Stomach smooth muscle (tissue), 2 donors: Measurements from ENCODE around the gene ODR4.
"Not testable (repeated sequence)": the region's sequence is repeated elsewhere in the genome, so short reads cannot be mapped to it uniquely, and the experiment has no call there.

ENCODE experiments used
- H3K27ac ChIP-seq: one replicate; pipeline ENCODE4 v1.7.0; 2013; ENCODE audit warnings: mild to moderate bottlenecking, low read length, inconsistent platforms
- H3K27me3 ChIP-seq, 2 donors: one replicate each; pipeline ENCODE4 v1.7.0; 2013; ENCODE audit warnings: low read length in 2 of 2; ENCODE audit not compliant: insufficient read depth in 2 of 2, control insufficient read depth in 1 of 2
- H3K36me3 ChIP-seq, 2 donors: one replicate each; pipeline ENCODE4 v1.7.0; 2013; ENCODE audit warnings: low read length in 2 of 2; ENCODE audit not compliant: control insufficient read depth in 2 of 2, insufficient read depth in 2 of 2
- H3K4me1 ChIP-seq: one replicate; pipeline ENCODE4 v1.7.0; 2013; ENCODE audit warnings: low read length; ENCODE audit not compliant: control insufficient read depth, insufficient read depth
- H3K4me3 ChIP-seq, 2 donors: one replicate each; pipeline ENCODE4 v1.7.0; 2013; ENCODE audit warnings: low read length in 2 of 2
- H3K9ac ChIP-seq, 2 donors: one replicate each; pipeline ENCODE4 v1.7.0; 2013; ENCODE audit warnings: low read length in 2 of 2, mild to moderate bottlenecking in 1 of 2
- H3K9me3 ChIP-seq, 2 donors: one replicate each; pipeline ENCODE4 v1.7.0; 2013; ENCODE audit warnings: low read length in 2 of 2; ENCODE audit not compliant: control insufficient read depth in 2 of 2
- donor health status: healthy.
- donor health status: Pancreatic carcinoma.

Gene ODR4

DNA sequence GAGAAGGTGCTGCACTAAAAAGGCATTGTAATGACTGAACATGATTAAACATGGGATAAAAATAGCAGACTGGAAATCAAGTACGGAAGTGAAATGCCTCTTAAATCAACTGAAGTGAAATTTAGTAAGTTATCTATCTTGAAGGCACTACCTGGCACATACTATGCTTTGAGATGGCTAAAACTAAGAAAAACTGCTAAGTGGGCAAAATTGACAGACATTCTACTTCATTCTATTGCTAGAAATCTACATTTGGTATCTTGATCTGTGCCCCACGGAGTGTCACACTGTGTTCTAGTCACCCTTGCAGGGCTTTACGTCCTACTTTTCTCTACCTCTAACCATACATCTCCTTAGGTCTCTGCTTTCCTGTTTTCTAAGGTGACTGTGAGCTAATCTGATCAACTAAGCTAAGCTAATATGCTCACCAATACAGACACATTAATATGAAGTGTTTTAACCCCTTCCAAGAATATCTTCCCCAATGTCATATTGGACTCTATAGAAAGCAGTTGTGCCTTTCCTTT is 81.2 kb downstream of the ODR4 start:
- H3K9me3 ChIP-seq, result no peaks in the 10 kb centered on the region
- H3K4me1 ChIP-seq, result no peaks in the 10 kb centered on the region
- H3K4me3 ChIP-seq, result no peak overlapping the region
- H3K9ac ChIP-seq, result no peak overlapping the region
- no peaks in the 10 kb centered on the region for H3K27me3 ChIP-seq
- no peaks in the 10 kb centered on the region for H3K36me3 ChIP-seq
- no peak overlapping the region for H3K27ac ChIP-seq

DNA sequence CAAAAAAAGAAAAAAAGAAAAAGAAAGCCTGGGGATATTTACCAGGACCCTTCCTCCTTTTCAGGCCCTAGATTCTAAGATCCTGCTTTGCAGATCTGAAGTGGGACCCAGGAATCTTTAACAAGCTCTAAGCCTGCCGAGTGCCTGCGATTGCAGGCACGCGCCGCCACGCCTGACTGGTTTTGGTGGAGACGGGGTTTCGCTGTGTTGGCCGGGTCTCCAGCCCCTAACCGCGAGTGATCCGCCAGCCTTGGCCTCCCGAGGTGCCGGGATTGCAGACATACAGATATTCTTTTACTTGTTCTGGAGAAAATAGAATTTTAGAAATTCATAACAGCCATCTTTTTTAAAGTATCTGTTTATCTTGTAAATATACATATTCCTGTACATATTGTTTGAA is 83.5 kb downstream of the ODR4 start:
- H3K9me3 ChIP-seq, H3K9ac ChIP-seq, H3K27ac ChIP-seq, H3K4me3 ChIP-seq, H3K27me3 ChIP-seq, H3K4me1 ChIP-seq, H3K36me3 ChIP-seq: not testable (repeated sequence)

DNA sequence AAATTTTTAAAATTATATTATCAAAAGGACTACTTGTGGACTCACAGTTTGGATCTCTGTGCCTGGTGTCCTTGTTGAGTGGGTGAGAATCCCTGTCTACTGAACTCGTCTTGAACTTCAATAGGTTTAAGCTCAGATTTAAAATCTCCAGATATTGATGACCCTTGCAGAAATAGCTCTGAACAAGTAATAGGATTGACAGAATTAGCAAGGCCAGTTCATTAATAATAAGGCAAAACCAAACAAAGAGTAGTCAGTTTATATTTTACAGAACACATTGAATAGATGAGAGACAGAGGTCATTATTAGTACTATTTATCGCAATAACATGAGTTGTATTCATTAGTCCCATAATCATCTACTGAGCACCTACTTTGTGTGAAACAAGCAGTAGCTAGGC is 85.4 kb downstream of the ODR4 start, which contains the start of gene PDC:
PDC (minus strand) TSS at position 101 of the 400 bp plus-strand sequence. CDS start 11,655 bp downstream, outside the sequence.
- Histone ChIP-seq H3K9ac (no peak within 1 kb of the TSS), H3K27ac (no peak within 1 kb of the TSS), H3K4me3 (no peak within 1 kb of the TSS), H3K9me3 (no peaks in the 10 kb centered on the region), H3K36me3 (no peaks in the 10 kb centered on the region), H3K4me1 (no peaks in the 10 kb centered on the region), H3K27me3 (no peaks in the 10 kb centered on the region)

DNA sequence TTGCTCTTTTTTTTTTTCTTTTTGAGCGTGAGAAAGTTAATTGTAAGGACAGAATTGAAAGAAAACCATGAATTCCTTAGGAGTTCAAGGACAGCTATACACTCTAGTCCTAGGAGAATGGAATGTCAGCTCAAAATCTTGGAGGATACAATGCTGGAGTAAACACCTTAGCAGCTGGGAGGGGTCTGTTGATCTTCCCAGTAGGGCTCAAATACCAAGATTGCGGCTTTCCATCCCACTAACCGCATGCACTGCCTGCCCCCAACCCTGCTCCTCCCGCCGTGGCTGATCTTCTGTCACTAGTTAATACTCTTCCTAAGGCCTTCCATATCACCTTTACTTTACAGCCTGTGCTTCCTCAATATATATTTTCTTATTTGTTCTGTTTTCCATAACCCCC is 87.9 kb downstream of the ODR4 start:
- Histone ChIP-seq H3K4me1 (no peaks in the 10 kb centered on the region), H3K36me3 (no peaks in the 10 kb centered on the region), H3K9me3 (no peaks in the 10 kb centered on the region), H3K4me3 (no peak overlapping the region), H3K9ac (no peak overlapping the region), H3K27ac (no peak overlapping the region), H3K27me3 (no peaks in the 10 kb centered on the region)

DNA sequence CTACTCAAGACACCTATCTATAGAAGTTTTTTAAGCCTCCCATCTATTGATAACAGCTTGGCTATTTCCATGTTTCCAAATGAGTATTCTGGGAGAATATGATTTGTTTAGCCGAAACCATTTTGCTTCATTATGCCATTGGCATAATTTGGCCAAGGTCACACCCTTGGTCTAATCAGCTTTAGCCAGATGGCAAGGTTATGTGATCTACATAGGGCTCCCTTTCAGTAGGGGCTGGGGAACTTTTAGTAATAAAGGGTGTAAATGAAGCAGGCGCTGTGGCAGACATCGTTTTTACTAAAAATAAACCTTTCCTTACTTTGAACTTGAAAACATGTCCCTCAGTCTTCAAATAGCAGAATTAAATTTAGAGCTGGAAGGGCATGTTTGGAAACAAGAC is 88.3 kb downstream of the ODR4 start:
- no peak overlapping the region for H3K27ac ChIP-seq
- no peaks in the 10 kb centered on the region for H3K27me3 ChIP-seq
- H3K9ac ChIP-seq, result no peak overlapping the region
- no peaks in the 10 kb centered on the region for H3K9me3 ChIP-seq
- no peaks in the 10 kb centered on the region for H3K36me3 ChIP-seq
- H3K4me1 ChIP-seq, result no peaks in the 10 kb centered on the region
- no peak overlapping the region for H3K4me3 ChIP-seq

DNA sequence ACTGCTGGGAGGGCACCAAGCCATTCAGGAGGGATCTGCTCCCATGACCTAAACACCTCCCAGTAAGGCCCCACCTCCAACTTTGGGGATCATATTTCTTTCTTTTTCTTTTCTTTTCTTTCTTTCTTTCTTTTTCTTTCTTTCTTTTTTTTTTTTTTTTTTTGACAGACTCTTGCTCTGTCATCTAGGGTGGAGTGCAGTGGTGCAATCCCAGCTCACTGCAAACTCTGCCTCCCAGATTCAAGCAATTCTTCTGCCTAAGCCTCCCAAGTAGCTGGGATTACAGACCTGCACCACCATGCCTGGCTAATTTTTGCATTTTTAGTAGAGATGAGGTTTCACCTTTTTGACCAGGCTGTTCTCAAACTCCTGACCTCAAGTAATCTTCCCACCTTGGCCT is 89.9 kb downstream of the ODR4 start:
- H3K27ac ChIP-seq, H3K9ac ChIP-seq, H3K4me1 ChIP-seq, H3K36me3 ChIP-seq, H3K9me3 ChIP-seq, H3K27me3 ChIP-seq, H3K4me3 ChIP-seq: not testable (repeated sequence)

DNA sequence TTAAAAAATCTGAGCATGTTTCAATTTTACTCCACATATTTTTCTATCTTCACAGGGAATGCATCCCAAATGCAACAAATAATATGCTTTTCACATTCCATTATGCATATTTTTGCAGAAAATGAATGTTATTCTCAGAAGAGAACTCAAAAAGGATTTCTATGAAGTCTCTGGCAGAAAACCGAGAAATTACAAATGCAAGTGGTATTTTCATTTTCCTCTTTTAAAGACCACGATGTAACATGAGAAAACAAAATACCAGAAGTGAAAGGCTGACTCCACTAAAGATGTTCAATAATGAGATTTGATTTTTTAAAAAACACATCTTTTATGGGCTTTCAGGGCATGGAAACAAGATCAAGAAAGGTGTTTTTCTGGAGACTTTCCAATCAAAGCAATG is 90.3 kb downstream of the ODR4 start:
- H3K27ac ChIP-seq, result no peak overlapping the region
- H3K4me3 ChIP-seq, result no peak overlapping the region
- H3K27me3 ChIP-seq, result no peaks in the 10 kb centered on the region
- H3K36me3 ChIP-seq, result no peaks in the 10 kb centered on the region
- no peak overlapping the region for H3K9ac ChIP-seq
- H3K4me1 ChIP-seq, result no peaks in the 10 kb centered on the region
- H3K9me3 ChIP-seq, result no peaks in the 10 kb centered on the region
